ENCODE data around the gene DNAH3. TPM values are rescaled to one million over a fixed set of nuclear protein-coding genes. Genes with fewer than 3 reads are reported as not detected.

The DNAH3 gene
- total and polyA plus RNA-seq, 2 of the 13 experiments (the other 11 are each of a cell fraction or from before 2014, with no cell fraction given) = 0.07 to 0.08 TPM

- 89% methylated on average over 5 of the region's 5 CpGs for whole genome bisulfite sequencing (ENCODE audit: low lambda C conversion rate)
- H3K27ac ChIP-seq (ENCODE audit: extremely low read length, insufficient read depth, low read length) = no peak overlapping the region
- no peak for DNase-seq (ENCODE audit: low spot score)
- H4K20me1 ChIP-seq (ENCODE audit: insufficient read depth, low read length) = no peaks in the 10 kb centered on the region
- no peaks in the 10 kb centered on the region for H3K9me3 ChIP-seq (ENCODE audit: low read length)
- H3K4me2 ChIP-seq (ENCODE audit: low read depth, low read length) = no peak overlapping the region
- no peaks in the 10 kb centered on the region for H3K27me3 ChIP-seq (ENCODE audit: control insufficient read depth in 1 of 2, insufficient read depth in 2 of 2, low read length in 2 of 2)
- no peak overlapping the region for H3K4me3 ChIP-seq (replicated peaks in 1 of 3; ENCODE audit: insufficient read depth in 1 of 3, low read depth in 2 of 3, low read length in 3 of 3)
- TF ChIP-seq ZNF770 (CRISPR knock-in tag; IDR thresholded peaks at IDR 0.05) (peak; percentile 32; the same call in 1 of the 2 replicates), SRSF4 (IDR thresholded peaks at IDR 0.05; ENCODE audit: low read depth, low read length, poor library complexity, severe bottlenecking) (no peak)
- no TSS peak for BruUV-seq (replicated peaks)
- H3K9ac ChIP-seq (ENCODE audit: insufficient read depth, low read depth, low read length) = no peak overlapping the region
- H3K79me2 ChIP-seq (ENCODE audit: insufficient read depth, low read length) = no peaks in the 10 kb centered on the region
- POLR2A ChIA-PET = no interaction called here
- no peaks in the 10 kb centered on the region for H3K4me1 ChIP-seq (ENCODE audit: insufficient read depth, low read length)
- H2AFZ ChIP-seq (ENCODE audit: low read length) = no peak overlapping the region
- FAIRE-seq = no peak
- intact Hi-C loops (cut with micrococcal nuclease; ENCODE audit: unreplicated experiment) (no loop called here), in situ Hi-C loops (cut with HindIII; ENCODE audit: extremely low pct_ligation_motif_present, low pct_unique_long_range_greater_than_20kb) (loop anchor here (25.0 kb wide), 1 partner anchor 1168 kb away; no protein-coding TSS in a partner anchor)
- no peaks in the 10 kb centered on the region for H3K36me3 ChIP-seq (replicated peaks in 1 of 2; ENCODE audit: control insufficient read depth in 1 of 2, insufficient read depth in 2 of 2, low read length in 2 of 2)
- peak; percentile 40; the same call in 2 of the 3 replicates for ATAC-seq
- CTCF ChIA-PET (ENCODE audit: low intra/inter-chr PET ratio, low total read pairs) = no interaction called here
Measured at GRCh38 chr16:21169249-21169981, 18.8 kb upstream of the DNAH3 start.

- Histone ChIP-seq H2AFZ (ENCODE audit: low read length) (no peak overlapping the region), H3K9ac (ENCODE audit: insufficient read depth, low read depth, low read length) (no peak overlapping the region), H3K36me3 (replicated peaks in 1 of 2; ENCODE audit: control insufficient read depth in 1 of 2, insufficient read depth in 2 of 2, low read length in 2 of 2) (no peaks in the 10 kb centered on the region), H3K27ac (ENCODE audit: extremely low read length, insufficient read depth, low read length) (no peak overlapping the region), H3K79me2 (ENCODE audit: insufficient read depth, low read length) (no peaks in the 10 kb centered on the region), H3K4me1 (ENCODE audit: insufficient read depth, low read length) (peaks cover 4% of the 10 kb centered on the region; the same call in 1 of the 2 replicates), H3K4me3 (replicated peaks in 1 of 3; ENCODE audit: insufficient read depth in 1 of 3, low read depth in 2 of 3, low read length in 3 of 3) (no peak overlapping the region), H3K9me3 (ENCODE audit: low read length) (no peaks in the 10 kb centered on the region), H3K27me3 (ENCODE audit: control insufficient read depth in 1 of 2, insufficient read depth in 2 of 2, low read length in 2 of 2) (no peaks in the 10 kb centered on the region), H4K20me1 (ENCODE audit: insufficient read depth, low read length) (no peaks in the 10 kb centered on the region), H3K4me2 (ENCODE audit: low read depth, low read length) (no peak overlapping the region)
- ChIA-PET POLR2A (interaction anchor here (1.4 kb wide), 1 partner anchor 9 kb away, joined by 3 read pairs; no protein-coding TSS in a partner anchor), CTCF (ENCODE audit: low intra/inter-chr PET ratio, low total read pairs) (no interaction called here)
- BruUV-seq (replicated peaks) = no TSS peak
- intact Hi-C loops (cut with micrococcal nuclease; ENCODE audit: unreplicated experiment) = no loop called here
- FAIRE-seq (no peak), DNase-seq (ENCODE audit: low spot score) (no peak), ATAC-seq (no peak)
- 90% methylated on average over 12 of the region's 12 CpGs for WGBS (ENCODE audit: low lambda C conversion rate)
- in situ Hi-C loops (cut with HindIII; ENCODE audit: extremely low pct_ligation_motif_present, low pct_unique_long_range_greater_than_20kb) = loop anchor here (25.0 kb wide), 1 partner anchor 1169 kb away; no protein-coding TSS in a partner anchor
- TF ChIP-seq TRAFD1 (CRISPR knock-in tag; IDR thresholded peaks at IDR 0.05; ENCODE audit: borderline replicate concordance) (no peak), ZNF768 (CRISPR knock-in tag; IDR thresholded peaks at IDR 0.05) (0 out of 2 replicates have a peak, but pooled peaks have one; percentile 27), ZNF703 (CRISPR knock-in tag; IDR thresholded peaks at IDR 0.05; ENCODE audit: borderline replicate concordance) (no peak), ADNP (CRISPR knock-in tag; IDR thresholded peaks at IDR 0.05) (no peak), ZNF563 (CRISPR knock-in tag; IDR thresholded peaks at IDR 0.05) (no peak), SRSF4 (IDR thresholded peaks at IDR 0.05; ENCODE audit: low read depth, low read length, poor library complexity, severe bottlenecking) (no peak), MAFF (IDR thresholded peaks at IDR 0.05; ENCODE audit: low read depth, low read length) (peak; percentile 77), MAFK (conservative IDR thresholded peaks at IDR 0.05 in 1 of 2, IDR thresholded peaks at IDR 0.05 in 1 of 2; ENCODE audit: low read length in 2 of 2) (peak; percentile 79 to 87), TOE1 (CRISPR knock-in tag; IDR thresholded peaks at IDR 0.05) (no peak), FIP1L1 (IDR thresholded peaks at IDR 0.05; ENCODE audit: borderline replicate concordance, insufficient read depth, low read depth, low read length) (no peak), ZNF451 (CRISPR knock-in tag; IDR thresholded peaks at IDR 0.05) (no peak)
Measured at GRCh38 chr16:21167929-21168602, 17.4 kb upstream of the DNAH3 start.

Data from HepG2 (cell line).